Bronchial epithelial cell (primary cell): ENCODE measurements around the gene RABEPK. TPM values are rescaled to one million over a fixed set of nuclear protein-coding genes. Genes with fewer than 3 reads are reported as not detected.

Experiments
- DNase-seq: peaks from one replicate; pipeline ENCODE4 v3.0.0-alpha.2; 2010; ENCODE audit warnings: low read depth
- FAIRE-seq: peaks from 2 replicates; lab custom pipeline; 2011; peaks lifted over from hg19 to GRCh38; lab: Jason Lieb, UNC
- H3K27me3 ChIP-seq: 2 replicates; pipeline ENCODE4 v1.5.1; 2011; ENCODE audit warnings: low read length; ENCODE audit not compliant: control insufficient read depth, insufficient read depth
- H3K36me3 ChIP-seq: 2 replicates; pipeline ENCODE4 v1.5.1; 2011; ENCODE audit warnings: low read length; ENCODE audit not compliant: control insufficient read depth, insufficient read depth
- H3K4me3 ChIP-seq: 2 replicates; pipeline ENCODE4 v1.5.1; 2011; ENCODE audit warnings: mild to moderate bottlenecking, low read depth, low read length, control low read depth
- total RNA-seq: library from RNA; depleted of rRNA; stranded (reverse); fragments of >200 nt; gene quantifications from 2 replicates; pipeline ENCODE4 v1.2.1, GENCODE V29; 2014
- TF ChIP-seq, protein P1 (sequence below): IDR thresholded peaks from 2 replicates; pipeline ENCODE4 v1.5.1; 2011; ENCODE audit warnings: mild to moderate bottlenecking, moderate library complexity, low read length, control low read depth, inconsistent platforms; ENCODE audit not compliant: insufficient read depth, severe bottlenecking

The RABEPK gene
- total RNA-seq, 1 donor from 2014 or later = 41.3 TPM

DNA sequence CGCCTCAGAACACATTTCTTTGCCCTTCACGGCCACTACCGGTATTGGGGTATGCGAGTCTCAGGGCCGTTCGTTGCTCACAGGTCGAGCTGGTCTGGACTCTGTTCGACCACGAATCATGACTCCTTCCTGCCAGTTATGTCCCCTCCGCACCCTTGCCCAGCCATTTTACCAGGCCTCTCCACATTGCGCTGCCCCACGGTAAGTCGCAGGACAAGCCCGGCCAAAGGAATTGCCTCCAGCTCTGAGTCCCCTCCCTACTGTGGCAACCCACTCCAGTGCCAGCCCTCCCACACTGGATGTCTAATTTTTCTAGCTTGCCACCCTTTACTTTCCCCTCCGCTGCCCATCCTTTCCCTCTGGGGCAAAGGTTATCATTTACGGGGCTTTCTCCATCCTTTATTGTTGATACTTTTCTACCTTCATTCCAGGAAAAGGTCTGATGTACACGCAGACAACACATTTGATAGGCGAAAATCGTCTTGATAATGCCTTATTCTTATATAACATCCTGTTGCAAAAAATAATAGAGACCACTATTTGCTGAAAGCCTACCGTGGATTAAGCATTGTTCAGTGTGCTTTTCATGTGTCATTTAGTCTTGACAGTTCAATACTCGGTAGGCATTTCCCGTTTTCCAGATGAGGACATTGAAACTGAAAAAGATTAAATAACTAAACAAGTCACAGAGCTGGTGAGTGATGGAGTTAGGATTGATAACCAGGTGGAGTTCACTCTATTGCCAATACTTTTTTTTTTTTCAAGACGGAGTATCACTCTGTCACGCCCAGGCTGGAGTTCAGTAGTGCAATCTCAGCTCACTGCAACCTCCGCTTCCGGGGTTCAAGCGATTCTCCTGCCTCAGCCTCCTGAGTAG is 41.8 kb downstream of the RABEPK start:
- DNase-seq = no peak
- TF ChIP-seq, protein P1, sequence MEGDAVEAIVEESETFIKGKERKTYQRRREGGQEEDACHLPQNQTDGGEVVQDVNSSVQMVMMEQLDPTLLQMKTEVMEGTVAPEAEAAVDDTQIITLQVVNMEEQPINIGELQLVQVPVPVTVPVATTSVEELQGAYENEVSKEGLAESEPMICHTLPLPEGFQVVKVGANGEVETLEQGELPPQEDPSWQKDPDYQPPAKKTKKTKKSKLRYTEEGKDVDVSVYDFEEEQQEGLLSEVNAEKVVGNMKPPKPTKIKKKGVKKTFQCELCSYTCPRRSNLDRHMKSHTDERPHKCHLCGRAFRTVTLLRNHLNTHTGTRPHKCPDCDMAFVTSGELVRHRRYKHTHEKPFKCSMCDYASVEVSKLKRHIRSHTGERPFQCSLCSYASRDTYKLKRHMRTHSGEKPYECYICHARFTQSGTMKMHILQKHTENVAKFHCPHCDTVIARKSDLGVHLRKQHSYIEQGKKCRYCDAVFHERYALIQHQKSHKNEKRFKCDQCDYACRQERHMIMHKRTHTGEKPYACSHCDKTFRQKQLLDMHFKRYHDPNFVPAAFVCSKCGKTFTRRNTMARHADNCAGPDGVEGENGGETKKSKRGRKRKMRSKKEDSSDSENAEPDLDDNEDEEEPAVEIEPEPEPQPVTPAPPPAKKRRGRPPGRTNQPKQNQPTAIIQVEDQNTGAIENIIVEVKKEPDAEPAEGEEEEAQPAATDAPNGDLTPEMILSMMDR = no peak
- peak overlapping the region; percentile 49 for H3K4me3 ChIP-seq
- H3K27me3 ChIP-seq = no peaks in the 10 kb centered on the region
- no peak for FAIRE-seq
- H3K36me3 ChIP-seq = peaks cover 18% of the 10 kb centered on the region

DNA sequence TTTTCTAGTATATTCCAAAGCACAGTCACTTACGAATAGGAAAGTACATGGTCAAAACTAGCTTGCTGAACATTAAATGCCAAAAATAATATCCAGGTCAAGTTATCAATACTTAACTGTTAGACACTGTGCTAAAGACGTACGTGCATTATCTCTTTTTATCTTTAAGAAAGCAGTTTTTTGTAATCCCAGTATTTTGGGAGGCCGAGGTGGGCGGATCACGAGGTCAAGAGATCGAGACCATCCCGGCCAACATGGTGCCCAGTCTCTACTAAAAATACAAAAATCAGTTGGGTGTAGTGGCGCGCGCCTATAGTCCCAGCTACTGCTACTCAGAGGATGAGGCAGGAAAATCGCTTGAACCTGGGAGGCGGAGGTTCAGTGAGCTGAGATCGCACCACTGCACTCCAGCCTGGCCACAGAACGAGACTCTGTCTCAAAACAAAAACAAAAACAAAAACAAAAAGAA is 43.5 kb downstream of the RABEPK start:
- no peaks in the 10 kb centered on the region for H3K27me3 ChIP-seq
- no peak for DNase-seq

DNA sequence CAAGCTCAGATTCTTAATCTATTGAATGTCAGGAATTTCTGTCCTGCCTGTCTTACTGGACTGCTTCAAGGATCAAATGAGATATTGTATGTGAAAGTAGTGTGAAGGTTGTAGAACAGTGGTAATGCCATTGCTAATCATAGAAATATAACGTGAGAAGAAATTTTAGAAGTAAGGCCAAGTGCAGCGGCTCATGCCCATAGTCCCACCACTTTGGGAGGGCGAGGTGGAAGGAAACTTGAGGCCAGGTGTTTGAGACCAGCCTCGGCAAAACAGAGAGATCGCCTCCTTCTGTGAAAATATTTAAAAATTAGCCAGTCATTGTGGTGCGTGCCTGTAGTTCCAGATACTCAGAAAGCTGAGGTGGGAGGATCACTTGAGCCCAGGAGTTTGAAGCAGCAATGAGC is 45.9 kb downstream of the RABEPK start:
- H3K27me3 ChIP-seq = no peaks in the 10 kb centered on the region
- no peak for DNase-seq
- TF ChIP-seq, protein P1 = no peak
- no peak for FAIRE-seq
- H3K4me3 ChIP-seq = no peak overlapping the region
- H3K36me3 ChIP-seq = no peaks in the 10 kb centered on the region

More for the DNA sequence above, 43.5 kb downstream of the RABEPK start:
- no peak for FAIRE-seq
- TF ChIP-seq, protein P1 = no peak
- Histone ChIP-seq H3K36me3 (peaks cover 12% of the 10 kb centered on the region), H3K4me3 (no peak overlapping the region)

DNA sequence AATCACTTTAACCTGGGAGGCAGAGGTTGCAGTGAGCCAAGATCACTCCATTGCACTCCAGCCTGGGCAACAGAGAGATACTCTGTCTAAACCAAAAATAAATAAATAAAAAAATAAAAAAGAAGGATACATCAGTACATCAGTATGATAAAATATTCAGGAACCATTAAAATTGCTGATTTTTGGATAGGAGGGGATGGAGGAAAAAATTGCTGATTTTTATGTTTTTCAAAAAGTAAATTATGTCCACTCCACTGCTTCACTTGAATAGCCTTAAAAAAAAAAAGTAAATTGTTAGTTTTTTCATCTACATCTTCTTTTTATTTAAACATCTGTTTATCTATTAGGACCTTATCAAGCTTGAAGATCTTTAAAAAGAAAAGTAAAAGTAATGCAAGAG is 53.9 kb downstream of the RABEPK start:
- no peaks in the 10 kb centered on the region for H3K27me3 ChIP-seq
- no peak for FAIRE-seq
- H3K4me3 ChIP-seq = no peak overlapping the region
- no peaks in the 10 kb centered on the region for H3K36me3 ChIP-seq
- TF ChIP-seq, protein P1 = no peak
- DNase-seq = no peak

DNA sequence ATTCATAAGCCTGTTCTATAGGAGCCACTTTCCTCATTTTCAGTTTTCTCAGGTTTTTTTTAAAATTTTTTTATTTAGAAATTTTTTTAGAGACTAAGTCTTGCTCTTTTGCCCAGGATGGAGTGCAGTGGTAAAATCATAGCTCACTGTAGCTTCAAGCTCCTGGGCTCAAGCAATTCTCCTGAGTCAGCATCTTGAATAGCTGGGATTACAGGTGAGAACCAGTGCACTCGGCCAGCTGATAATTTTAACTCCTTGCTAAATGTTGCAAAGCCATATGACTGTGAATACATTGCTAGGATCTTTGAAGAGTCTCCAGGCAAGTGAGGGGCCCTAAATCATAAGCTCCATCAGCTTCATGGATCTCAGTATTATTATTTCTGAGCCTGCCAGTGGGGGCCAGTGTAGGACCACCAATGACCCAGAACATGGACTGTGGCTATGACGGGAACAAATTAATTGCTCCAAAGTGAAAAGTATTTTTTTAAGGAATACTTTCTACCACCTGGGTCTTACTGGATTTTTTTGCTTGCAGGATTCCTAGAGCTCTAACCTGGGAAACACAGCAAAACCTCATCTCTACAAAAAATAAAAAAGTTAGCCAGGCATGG is 55.5 kb downstream of the RABEPK start:
- no peaks in the 10 kb centered on the region for H3K36me3 ChIP-seq
- no peaks in the 10 kb centered on the region for H3K27me3 ChIP-seq
- no peak for DNase-seq
- H3K4me3 ChIP-seq = no peak overlapping the region
- FAIRE-seq = no peak
- TF ChIP-seq, protein P1 = peak; percentile 21
